GM18519 (cell line): ENCODE data around the gene TM4SF18.

Source experiments
- ATAC-seq: cut with Tn5 transposase; IDR thresholded peaks from one replicate; pipeline ENCODE4 v1.9.1; 2021; ENCODE audit warnings: mild to moderate bottlenecking, moderate library complexity; ENCODE audit not compliant: unreplicated experiment, low FRiP score

The TM4SF18 gene

DNA sequence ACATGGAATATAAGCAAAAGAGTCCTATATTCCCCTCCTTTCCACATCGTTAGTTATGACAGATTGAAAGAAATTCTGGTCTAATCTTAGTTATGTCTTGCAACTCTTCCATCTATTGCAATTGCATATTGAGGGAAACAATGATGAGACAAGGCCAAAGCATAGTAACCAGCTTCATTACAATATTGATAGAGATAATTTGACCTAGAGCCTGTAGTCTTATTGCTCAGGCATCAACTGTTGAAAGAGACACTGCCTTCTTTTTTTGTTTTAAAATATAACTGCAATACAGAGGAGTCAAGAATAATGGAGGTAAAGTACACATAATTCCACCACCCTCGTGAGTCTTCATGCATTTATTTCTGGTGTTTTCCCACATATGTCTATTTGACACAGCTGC is 2.0 kb downstream of the TM4SF18 start:
- no peak for ATAC-seq

DNA sequence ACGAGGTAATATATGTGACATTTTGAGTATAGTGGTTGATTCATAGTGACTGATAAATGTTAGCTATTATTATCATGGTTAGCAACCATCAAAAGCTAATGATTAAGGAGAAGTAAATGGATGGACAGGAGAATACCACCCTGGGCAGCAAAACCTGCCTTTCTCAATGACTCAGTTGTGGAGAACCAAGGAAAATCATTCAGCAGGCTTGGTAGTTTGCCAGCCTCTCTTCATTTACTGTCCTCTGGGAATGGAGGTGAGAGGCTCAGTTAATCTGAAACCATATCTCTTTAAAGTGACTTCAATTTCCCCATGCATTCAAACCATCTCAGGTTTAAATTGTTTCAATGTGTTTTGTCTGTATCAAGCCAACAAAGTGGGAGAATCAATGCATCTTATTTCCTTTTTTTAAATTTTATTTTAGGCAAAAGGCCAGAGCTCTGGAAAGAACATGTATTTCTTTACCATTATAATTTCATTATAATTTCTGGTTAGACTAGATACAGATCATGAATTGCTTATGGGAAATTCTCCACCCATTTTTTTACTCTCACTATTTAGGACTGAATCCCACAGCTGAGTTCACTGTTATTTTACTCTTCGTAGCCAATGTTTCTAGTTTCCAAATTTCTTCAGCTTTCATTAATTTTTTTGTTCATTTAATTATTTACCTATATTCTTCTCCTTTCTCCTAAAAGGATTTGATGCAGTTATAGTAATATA is 2.7 kb downstream of the TM4SF18 start:
- ATAC-seq: no peak

DNA sequence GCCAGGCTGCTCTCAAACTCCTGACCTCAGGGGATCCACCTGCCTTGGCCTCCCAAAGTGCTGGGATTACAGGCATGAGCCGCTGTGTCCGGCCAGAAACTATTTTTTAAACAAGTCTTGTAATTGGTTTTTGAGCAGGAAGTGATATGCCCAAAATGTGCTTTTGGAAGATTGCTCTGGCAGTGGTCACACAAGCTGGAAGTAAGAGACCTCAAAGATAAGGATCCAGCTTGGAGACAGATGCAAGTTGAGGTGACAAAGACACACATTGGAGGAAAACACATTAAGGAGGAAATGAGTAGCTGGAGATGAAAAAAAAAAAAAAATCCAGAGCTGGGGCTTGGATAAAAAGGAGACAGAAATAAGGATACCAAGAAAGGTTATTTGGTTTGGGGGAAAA is 6.3 kb downstream of the TM4SF18 start:
- no peak for ATAC-seq

DNA sequence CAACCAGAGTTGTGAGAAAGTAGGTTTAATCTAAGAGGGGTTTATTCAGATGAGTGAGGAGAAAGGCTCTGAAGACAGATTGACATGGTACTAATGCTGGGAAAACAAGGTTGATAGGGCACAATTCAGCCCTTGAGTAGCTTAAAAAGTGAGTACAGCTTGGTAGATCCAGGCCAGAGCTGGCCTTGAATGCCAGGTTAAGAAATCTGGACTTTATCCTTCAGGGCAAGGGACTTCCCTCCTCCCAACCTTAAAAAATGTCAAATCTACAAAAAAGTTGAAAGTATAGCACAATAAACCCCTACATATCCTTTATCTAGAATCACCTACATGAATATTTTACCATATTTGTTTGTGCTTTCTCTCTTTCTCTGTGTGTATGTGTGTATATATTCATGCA is 7.9 kb downstream of the TM4SF18 start:
- ATAC-seq: no peak

DNA sequence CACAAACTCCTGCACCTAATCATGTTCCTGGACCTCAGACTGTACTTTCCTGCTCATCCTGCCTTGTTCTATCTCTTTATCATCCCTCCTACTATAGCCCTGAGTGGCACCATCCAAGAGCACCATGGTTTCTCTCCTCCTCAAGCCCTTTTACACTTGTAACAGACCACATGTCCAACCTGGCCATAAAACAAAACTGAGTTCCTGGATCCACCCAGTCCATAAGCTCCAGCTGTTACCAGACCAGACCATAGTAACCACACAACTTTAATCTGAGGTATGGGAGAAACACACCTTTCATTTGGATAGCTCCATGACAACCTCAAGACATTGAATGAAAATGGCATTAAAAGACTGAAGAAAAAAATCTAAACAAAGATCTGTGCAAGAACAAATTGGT is 9.1 kb downstream of the TM4SF18 start:
- no peak for ATAC-seq

DNA sequence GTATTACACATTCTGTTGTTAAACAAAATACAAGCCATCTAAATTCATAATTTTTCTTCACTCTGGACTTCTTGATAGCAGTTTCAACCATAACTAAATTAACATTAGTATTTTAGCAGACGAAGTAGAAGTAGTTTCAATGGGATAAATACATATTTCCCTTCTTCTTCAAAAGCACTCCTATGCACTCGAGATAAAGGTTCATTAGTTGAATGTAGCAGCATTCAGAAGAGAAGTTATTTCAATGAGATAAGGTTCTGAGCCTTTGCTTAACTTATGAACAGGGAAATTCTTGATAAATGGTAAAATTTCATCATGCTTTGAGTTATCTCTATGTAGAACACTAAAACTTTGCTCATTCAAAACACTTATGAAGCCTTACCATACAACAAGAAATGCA is 11.8 kb downstream of the TM4SF18 start:
- no peak for ATAC-seq

DNA sequence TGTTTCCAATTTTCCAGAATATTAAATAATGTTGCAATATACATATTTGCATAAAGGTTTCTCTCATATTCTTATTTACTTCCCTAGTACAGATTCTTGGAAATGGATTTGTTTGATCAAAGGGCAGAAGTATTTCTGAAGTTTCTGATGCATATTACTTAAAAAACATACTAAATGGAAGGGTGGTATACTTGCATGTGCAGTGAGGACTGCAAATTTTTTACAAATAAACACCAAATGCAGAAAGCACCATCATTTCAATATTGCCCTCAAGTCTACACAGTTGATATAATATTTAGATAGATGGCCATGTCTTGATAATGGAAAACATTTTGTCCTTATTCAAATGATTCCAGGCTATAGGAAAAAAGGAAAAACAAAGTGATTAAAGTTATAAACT is 12.3 kb downstream of the TM4SF18 start:
- no peak for ATAC-seq

DNA sequence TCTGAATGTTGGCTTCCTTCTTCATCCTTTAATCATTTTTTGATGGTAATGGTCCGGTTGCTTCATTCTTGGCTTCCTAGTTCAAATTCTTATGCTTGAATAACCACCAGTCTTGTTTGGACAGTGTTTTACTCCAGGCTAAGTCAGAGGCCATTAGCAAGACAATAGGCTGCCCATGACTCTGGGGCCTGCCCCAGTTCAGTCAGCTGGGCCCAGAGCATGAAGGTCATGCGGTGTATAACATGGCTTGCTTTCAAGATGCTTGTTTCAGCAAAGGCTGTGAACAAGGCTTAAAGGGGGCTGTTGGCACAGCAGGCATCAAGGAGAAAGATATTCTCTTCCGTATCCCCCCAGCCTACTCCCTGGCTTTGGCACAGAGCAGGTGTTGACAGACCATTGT is 13.7 kb downstream of the TM4SF18 start:
- ATAC-seq: no peak

DNA sequence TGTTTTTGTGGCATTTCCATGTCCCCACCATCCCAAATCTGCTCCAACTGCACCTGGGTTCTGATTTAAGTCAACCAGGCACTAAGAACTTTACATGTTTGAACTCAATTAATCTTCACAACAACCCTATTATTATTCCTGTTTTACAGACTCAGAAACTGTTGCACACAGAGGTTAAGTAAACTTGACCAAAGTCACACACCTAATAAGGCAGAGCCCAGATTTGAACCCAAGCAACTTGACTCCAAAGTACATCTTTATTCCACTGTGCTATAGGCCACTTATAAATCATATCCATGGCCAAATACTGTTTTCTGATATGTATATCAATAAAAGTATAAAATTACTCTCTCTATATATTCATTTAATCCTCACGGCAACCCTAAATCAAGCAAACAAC is 16.4 kb downstream of the TM4SF18 start:
- no peak for ATAC-seq

DNA sequence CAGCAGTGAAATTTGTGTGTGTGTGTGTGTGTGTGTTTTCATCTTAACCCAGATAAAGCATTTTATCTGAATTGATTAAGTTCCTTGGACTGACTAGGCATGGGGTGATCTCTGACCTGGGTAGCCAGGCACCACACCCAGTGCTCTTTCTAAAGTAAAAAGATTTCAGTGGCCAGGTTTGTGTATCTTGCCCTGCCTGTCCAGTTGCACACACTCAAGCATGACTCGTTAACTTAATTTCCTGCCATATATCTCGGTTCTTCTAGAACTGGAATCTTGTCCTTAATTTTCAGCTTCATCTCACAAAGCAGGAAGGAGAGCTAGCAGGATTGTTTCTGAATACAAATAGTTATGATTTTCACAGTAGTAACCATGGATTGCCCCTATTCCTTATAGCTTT is 17.0 kb downstream of the TM4SF18 start:
- ATAC-seq: no peak

DNA sequence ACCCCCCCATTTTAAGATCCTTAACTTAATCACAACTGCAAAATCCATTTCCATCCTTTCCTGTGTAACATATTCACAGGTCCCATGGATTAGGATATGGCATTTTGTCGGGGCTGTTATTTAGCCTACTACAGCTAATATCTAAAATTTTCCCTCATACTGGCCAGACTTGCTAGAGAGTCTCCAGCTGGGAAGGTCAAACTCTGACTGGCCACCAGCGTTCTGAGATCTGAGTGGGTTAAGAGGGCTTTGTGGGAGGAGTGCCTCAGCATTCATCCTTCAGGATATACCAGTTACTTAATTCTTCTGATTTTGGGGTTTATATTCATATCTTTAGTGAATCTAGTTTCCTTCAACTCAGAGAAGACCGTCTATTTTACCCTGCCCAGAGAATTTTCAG is 17.7 kb downstream of the TM4SF18 start:
- ATAC-seq: no peak

DNA sequence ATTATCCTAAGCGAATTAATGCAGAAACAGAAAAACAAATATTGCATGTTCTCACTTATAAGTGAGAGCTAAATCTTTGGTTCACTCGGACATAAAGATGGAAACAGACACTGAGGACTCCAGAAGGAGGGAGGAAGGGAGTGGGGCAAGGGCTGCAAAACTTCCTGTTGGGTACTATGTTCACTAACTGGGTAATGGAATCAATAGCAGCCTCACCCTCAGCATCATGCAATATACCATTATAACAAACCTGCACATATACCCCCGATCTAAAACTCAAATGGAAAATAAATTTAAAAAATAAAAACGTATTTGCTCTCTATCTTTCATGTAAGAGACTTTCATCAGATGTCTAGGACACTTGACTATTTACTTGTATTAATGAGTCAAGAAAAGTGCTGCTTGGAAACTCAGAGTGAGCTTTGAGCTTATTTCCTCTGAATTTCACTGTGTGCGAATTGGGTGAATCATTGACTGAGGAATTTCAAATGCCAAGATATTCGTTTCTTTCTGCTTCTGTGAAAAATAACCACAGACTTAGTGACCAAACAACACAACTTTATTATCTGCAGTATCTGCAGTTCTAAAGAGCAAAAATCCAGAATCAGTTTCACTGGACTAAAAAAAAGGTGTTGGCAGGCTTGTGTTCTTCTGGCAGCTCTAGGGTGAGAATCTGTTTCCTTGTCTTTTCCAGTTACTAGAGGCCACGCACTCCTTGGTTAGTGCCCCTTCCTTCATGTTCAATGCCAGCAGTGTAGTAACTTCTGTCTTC is 18.4 kb downstream of the TM4SF18 start:
- ATAC-seq: no peak

DNA sequence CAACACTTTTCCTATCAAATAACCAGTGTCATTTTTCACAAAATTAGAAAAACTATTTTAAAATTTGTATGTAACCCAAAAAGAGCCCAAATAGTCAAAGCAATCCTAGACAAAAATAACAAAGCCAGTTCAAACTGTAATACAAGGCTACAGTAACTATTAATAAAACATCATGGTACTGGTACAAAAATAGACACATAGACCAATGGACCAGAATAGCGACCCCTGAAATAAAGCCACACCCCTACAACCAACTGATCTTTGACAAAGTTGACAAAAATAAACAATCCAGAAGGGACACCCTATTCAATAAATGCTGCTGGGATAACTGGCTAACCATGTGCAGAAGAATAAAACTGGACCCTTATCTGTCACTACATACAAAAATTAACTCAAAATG is 19.9 kb downstream of the TM4SF18 start:
- ATAC-seq: no peak

DNA sequence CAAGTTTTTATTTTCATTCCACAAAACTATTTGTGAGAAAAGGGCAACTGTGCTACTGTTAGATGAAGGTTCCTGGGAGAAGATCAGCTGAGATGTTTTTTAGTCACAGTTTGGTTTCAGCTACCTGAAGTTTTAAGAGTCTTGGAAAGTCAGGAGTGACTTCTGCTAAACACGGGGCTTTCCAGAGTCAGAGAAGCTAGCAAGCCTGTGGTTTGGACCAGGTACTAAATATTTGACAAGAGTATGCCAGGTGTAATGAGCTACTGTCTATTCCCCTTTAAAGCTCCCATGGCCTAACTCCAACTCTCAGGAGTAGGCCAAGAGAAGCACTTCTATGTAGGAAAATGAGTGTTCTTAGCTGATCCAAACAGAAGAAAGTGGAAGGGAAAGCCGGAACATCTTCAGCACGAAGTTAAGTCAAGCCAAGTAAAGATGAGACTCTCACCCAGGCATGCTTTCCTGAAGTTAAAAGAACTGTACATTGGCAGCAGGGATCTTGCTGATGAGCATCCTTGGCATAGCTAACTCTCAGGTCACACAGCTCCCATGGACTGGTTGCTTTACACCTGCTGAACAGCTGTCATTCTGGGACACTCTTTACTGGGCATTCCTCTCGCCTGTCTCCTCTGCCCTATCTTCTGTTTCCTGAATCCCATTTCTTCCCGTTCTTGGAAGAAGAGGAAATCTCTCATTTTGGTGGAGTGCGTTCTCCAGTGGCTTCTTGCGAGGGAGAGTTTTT is 22.5 kb downstream of the TM4SF18 start:
- no peak for ATAC-seq

DNA sequence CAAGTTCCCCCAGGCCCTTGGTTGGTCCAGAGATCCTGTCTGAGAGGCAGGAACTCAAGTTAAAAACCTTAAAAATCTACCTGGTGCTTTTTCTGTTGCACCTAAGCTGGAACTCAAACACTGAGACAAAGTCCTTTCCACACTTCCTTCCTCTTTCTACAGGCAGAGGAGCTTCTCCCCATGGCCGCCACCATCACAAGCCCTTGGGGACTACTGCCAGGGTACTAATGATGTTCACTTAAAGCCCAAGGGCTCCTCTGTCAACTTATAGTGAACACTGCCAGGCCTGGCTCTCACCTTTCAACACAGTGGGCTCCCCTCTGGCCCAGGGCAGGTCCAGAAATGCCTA is 26.0 kb downstream of the TM4SF18 start:
- ATAC-seq: no peak

DNA sequence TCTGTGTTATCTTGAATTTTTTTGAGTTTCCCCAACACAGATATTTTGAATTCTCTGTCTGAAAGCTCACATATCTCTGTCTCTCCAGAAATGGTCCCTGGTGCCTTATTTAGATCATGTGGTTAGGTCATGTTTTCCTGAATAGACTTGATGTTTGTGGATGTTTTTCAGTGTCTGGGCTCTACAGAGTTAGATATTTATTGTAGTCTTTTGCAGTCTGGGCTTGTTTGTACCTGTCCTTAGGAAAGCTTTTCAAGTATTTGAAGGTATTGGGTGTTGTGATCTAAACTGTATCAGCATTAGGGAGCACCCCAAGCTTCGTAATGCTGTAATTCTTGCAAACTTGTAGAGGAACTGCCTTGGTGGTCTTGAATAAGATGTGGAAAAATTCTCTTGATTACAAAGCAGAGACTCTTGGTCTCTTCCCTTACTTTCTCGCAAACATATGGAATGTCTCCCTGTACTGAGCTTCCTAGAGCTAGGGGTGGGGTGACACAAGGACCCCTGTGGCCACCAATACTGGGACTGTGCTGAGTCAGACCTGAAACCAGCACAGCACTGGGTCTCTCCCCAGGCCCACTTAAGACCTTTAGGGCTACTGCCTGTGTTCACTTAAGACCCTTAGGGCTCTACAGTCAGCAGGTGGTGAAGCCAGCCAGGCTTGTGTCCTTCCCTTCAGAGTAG is 26.5 kb downstream of the TM4SF18 start:
- no peak for ATAC-seq

DNA sequence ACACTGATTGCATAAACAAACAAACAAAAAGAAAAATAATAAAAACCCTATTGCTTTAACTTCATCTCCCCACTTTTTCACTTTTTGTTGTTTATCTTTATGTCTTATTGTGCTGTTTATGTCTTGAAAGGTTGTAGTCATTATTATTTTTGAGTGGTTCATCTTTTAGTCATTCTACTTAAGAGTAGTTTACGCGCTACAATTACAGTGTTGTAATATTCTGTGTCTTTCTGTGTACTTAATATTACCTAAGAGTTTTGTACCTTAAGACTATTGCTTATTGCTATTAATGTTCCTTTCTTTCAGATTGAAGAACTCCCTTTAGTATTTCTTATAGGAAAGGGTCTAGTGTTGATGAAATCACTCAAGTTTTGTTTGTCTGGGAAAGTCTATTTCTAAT is 28.1 kb downstream of the TM4SF18 start:
- ATAC-seq: no peak

DNA sequence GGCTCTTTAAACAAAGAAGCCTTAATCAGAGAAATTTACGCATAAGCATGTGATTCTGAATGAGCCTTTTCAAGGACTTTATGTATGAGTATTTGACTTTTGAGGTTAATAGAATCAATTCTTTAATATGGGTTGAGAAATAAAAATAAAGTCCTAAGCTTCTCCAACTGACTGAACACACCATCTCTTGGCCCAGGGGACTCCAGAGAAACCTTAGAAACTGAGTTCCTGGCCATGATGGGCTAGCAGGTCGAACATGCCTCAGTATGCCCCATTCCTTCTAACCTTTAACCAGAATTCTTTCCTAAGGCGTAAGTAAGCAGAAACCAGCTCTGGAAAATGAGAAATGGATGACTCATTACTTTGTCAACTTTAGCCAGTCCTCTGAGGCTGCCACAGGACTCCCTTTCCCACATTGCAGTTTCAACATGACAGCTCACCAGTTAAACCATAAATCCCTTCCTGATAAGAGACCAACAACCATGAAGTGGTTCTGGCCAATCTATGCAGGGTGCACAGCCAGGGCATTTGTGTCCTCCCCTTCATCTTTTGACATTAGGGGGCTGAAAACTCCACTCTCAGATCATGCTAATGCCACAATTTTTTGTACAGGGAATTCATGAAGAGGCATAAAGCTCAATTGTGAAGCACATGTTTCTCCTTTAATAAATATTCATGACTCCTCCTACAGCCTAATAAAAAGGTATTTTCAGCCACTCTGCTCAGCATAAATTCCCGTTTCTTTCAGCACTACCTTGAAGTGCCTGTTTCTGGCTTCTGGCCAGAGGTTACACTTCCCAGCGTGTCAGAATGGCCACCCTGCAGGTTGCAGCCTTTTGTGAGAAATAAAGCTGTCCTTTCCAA is 33.3 kb downstream of the TM4SF18 start:
- ATAC-seq: no peak

DNA sequence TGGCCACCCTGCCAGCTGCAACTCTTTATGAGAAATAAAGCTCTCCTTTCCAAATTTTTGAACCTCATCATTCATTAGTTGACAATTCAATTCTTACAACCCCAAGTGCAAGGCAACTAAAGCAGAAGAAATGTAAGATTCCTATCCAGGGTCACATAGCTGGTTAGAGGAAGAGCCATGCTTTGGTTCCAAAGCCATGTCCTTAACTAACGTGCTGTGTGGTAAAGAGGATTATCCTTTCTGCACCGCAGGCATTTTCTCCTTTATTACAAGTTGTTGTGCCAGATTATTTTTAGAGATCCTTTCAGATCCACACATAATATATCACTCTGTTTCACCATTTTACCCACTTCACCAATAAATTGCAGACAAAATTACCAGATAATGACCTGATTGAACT is 36.5 kb downstream of the TM4SF18 start:
- ATAC-seq: no peak

DNA sequence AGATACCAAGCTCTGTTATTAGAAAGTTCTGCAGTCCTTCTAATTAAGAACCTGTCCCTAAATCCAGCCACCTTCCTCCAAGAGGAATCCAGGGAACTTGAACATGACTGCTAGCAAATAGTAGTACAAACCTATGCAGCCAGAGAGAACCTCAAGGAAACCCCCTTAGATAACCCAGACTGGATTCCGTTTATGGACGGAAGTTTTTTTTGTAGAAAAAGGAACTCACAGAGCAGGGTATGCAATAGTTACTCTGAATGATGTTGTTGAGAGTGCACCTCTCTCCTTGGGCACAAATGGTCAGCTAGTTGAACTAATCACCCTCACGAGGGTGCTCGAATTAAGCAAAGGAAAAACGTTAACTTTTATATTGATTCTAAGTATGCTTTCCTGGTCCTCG is 40.8 kb downstream of the TM4SF18 start:
- ATAC-seq: no peak
